Measurements from ENCODE around the gene GHDC. TPM values are rescaled to one million over a fixed set of nuclear protein-coding genes. Genes with fewer than 3 reads are reported as not detected.
"Not testable (repeated sequence)": the region's sequence is repeated elsewhere in the genome, so short reads cannot be mapped to it uniquely, and the experiment has no call there.

Gene GHDC
- total RNA-seq, 2 donors from 2014 or later = 10.4 to 11.7 TPM

DNA sequence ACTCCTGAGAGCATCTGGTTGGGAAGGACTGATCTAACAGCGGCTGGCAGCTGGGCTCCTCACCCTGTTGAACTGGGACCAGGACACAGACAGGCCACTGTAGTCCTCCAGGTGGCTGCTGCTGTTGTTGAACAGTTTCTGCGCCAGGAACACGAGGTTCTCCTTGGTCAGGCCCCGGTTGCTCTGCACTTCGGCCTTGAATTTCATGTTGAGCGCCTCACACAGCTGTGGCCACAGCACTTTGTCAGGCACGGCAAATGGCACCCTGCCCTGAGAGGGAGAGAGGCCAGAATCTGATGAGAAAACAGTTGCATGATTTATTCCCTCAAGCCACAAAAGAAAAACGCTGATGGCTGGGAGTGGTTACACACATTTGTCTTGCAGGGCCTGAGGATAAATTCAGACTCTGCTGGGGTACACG, 17.6 kb upstream of the GHDC start:
- ATAC-seq (peak; percentile 89 to 91), DNase-seq (peak; percentile 58)
- intact Hi-C loops (cut with DNase I) = not testable (repeated sequence)

DNA sequence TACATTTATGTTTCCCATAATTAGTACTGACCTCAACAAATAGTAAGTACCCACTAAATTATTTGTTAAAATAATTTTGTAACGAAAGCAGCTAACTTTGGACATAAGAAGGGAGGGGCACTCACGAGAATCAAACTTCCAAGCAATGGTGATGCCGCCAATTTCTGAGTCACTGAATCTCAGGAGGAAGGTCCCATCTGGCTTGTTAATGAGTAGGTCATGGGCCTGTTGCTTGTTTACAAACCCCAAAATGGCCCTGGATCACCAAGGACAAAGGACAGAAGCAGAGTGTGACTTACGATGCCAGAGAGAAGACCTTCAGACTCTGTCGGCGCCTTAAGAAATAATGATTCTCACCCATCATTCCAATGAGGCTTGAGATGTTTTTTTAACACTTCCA, 15.8 kb upstream of the GHDC start:
- DNase-seq (no peak), ATAC-seq (no peak)
- intact Hi-C loops (cut with DNase I) = no loop called here

DNA sequence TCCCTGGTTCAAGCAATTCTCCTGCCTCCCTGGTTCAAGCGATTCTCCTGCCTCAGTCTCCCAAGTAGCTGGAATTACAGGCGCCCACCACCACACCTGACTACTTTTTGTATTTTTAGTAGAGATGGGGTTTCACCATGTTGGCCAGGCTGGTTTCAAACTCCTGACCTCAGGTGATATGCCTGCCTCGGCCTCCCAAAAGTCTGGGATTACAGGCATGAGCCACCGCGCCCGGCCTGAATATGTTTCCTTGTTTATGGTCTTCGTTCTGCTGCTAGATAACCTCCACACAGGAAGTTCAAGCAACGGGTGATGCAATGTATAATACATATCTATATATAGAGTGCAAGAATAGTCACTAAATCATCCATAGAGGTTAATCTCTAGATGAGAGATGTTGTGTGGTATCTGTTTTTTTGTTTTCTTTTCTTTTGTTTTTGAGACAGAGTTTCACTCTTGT, 11.9 kb upstream of the GHDC start:
- intact Hi-C loops (cut with DNase I); DNase-seq; ATAC-seq: not testable (repeated sequence)

DNA sequence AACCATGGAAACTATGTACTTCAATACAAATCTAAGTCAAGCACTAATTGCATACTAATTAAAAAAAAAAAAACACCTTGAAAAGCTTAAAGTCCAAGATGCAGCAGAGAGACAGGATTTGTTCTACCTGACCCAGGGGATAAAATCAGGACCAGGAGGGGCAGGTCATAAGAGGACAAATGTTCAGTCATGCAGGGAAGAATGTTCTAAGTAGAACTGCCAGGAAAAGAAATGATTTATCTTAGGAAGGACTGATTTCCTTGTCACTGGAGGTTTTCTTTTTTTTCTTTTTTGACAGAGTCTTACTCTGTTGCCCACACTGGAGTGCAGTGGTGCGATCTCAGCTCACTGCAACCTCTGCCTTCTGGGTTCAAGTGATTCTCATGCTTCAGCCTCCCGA, 9.1 kb upstream of the GHDC start:
- intact Hi-C loops (cut with DNase I) = no loop called here
- no peak for ATAC-seq

DNA sequence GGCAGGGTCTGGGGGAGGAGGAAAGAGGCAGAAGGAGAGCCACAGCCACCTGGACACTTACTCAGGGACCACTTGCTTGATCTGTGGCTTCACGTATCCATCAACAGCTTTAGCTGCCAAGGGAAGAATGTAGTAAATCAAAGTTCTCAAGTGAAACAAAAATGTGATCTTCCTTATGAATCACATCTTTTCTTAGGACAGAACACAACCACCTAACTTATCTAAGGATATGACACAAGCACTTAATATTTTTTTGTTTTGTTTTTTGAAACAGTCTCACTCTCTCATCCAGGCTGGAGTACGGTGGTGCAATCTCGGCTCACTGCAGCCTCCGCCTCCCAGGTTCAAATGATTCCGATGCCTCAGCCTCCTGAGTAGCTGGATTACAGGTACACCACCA, 8.4 kb upstream of the GHDC start:
- intact Hi-C loops (cut with DNase I) = no loop called here
- no peak for DNase-seq
- no peak for ATAC-seq

More for the DNA sequence above, 9.1 kb upstream of the GHDC start:
- no peak for DNase-seq

DNA sequence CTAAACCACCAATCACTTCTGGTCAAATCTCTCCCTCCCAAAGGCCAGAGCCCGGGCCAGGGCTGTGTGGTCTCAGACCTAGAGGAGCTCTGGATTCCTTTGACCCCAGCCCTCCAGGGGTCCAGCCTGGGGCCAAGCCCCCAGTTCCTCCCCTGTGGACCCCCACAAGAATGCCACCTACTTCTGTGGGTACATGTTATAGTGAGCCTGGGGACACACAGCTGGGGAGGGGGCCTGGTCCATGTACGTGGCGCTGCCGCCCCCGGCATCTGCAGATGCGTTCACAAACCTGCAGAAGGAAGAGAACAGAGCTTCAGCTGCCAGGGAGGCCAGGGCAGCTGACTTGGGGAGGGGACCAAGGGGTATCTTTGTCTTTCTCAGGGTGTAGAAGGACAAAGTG, 7.9 kb upstream of the GHDC start:
- intact Hi-C loops (cut with DNase I) = no loop called here
- ATAC-seq (no peak), DNase-seq (no peak)

DNA sequence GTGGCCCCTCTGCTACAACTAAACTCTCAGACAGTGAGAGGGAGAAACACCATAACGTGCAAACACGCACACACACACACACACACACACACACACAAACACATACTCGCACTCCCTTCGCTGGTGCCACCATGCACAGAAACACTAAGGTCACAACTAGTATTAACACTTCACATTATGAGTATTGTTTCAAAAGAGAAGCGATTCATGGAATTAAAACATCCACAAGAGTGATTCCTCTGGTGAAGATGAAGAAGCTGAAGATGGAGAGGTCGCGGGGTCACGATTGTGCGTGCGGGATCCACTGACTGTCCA, 7.1 kb upstream of the GHDC start:
- no peak for ATAC-seq
- DNase-seq = no peak
- intact Hi-C loops (cut with DNase I) = no loop called here

DNA sequence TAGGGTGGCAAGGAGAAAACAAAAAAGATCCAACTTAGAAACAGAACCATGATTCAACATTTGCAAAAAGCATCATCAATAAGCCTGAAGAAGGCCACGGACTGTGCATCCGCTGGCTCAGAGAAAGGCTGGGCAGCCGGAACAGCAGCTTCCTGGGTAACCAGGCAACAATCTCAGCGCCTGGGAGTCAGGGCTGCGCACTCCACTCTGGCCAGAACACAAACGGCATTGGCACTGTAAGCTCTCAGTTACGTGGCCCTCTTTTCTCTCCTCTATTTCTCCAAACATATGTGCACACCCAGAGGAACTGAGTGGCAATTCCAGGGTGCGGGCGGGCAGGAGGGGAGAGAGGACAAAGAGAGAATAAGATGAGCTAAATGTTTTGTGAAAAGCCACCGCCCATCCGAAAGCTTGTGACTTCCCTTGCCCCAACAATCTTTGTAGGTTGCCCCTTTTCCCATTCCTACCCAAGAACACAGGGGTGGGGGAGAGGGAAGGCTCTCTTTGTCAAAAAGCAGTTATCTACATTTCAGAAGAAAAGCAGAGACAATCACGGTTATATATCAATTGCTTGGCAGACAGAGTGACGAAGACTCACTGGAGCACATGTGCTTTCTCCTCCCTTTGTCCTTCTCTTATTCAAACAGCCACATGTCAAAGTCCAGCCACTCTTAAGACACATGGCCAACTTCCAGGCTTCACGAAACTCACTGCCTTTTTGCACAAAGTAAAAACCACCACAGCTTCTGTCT, 6.6 kb upstream of the GHDC start:
- intact Hi-C loops (cut with DNase I) = no loop called here
- DNase-seq (peak; percentile 77), ATAC-seq (peak; percentile 91 to 94)

DNA sequence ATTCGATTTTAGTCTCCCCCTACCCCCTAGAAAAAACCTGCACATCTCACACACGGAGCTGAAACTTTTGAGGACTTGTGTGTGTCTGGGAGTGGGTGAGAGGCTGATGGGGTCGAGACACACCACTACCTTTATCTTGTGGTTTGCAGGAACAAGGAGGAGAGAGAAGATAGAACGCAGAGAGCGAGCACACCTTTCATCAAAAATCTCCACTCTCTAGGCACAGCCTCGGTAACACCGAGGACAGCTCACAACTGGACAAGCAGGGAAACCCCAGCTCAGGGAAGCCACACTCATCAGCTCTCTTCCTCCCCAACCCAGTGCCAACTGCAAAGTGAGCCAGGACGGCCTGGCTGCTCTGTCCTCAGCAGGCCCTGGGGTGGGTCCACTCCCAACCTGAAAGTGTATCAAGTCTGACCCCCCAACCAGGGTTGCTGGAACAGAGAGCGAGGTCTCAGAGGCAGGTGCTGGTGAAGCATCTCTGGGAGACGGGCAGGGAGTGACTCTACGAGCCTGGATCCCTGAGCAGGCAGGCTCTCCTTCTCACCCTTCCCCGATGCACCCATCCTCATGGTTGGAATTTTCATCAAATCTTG, 5.2 kb upstream of the GHDC start:
- intact Hi-C loops (cut with DNase I) = no loop called here
- DNase-seq (no peak), ATAC-seq (no peak)

DNA sequence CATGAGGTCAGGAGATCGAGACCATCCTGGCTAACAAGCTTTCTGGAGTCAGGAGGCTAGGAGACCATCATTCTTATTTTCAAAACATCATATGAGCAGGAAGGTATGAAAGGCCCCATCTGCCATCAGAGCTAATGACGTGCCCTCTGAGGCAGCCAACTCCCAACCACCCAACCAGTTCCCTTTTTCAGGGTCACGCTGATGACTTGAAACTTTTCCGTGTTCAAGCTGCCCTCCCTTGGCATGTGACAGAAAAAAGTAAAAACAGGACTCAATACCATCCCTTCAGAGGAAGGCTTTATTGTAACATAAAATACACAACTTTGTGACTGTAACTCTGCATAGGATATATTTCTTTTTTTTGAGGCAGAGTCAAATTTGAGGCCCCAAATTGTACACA, 4.6 kb upstream of the GHDC start:
- no peak for ATAC-seq
- intact Hi-C loops (cut with DNase I) = no loop called here
- DNase-seq = no peak

DNA sequence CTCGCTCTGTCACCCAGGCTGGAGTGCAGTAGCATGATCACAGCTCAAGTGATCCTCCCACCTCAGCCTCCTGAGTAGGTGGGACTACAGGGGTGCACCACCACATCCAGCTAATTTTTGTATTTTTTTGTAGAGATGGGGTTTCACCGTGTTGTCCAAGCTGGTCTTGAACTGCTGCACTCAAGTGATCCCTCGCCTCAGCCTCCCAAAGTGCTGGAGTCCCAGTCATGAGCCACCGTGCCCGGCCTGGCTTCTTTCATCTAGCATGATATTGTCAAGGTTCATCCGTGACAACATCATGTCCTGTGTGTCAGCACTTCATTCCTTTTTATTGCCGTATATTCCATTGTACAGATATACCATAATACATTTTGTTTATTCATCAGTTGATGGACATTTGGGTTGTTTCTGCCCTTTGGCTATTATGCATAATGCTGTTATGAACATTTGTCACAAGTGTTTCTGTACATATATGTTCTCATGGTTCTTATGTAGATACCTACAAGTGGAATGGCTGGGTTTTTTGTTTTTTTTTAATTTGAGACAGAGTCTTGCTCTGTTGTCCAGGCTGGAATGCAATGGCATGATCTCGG, 3.4 kb upstream of the GHDC start:
- DNase-seq (no peak), ATAC-seq (no peak)
- intact Hi-C loops (cut with DNase I) = no loop called here

DNA sequence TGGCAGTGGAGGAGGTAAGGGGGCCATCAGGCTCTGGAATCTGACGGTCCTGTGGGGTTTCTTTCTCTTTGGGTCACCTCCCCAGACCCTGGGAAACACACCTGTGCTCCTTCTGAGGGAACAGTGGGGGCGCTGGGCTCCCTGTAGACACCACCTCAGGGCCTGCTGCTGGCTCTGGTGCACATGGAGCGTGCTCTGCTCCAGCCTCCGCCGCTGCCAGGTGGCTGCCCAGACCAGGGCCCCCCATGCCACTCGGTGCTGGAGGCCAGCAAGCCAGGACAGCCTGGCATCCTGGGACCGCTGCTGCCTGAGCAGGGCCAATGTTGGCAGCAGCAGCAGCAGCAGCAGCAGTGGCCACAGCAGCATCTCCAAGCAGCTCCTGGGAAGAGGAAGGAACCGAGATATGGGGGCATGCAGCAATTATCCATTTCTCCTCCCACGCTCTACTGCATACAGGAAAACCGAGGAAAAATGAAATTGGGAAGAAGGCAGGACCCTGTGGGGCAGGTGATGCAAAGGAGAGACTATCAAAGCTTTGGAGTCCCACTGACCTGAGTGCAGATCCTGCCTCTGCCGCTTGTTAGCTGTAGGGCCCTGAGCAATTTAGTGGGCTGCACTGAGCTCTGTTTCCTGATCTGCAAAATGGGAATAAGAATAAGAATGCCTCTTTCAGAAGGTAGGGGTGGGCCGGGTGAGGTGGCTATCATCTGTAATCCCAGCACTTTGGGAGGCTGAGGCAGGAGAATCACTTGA, 902 bp downstream of the GHDC start:
- intact Hi-C loops (cut with DNase I) = no loop called here
- ATAC-seq (no peak), DNase-seq (no peak)

DNA sequence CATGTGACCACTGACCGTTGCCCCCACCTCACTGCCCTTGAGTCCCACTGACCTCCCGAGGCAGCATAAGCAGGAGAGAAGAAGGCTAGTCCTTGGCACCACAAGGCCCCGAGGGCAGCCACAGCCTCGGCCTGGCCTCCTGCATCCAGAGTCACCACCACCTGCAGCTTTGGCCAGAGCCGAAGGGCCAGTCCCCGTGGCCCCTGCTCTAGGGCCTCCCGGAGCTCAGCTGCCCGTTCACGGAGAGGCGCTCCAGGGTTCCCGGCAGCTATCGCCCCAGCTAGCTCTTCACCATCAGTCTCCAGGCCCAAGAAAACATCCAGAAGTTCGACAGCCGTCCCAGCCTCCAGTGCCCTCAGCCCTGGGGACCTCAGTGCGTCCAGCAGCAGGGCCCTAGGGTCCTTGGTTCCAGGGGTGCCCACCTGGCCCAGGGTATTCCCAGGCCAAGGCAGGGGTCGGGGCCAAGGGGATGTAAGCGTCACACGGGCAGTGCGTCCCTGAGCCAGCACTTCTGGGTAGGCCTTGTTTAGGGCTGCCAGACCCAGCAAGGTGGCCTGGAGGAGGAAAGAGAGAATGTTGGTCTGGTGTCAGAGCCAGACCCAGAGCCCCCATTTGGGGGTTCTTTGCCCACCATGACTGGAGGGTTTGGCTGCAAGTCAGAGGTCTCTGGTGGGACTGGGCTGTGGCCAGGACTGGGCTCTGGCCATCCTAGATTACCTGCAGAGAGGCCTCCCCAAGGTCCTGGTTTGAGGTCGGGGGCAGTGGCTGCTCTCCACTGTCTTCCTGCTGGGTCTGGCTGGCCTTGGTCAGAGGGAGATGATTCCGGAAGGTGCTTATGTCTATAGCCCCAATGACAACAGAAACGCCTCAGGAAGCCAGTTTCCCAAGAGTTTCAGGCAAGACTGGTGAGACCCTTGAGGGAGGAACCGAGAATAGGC, 1.8 kb downstream of the GHDC start:
- ATAC-seq = no peak
- DNase-seq = no peak
- intact Hi-C loops (cut with DNase I) = no loop called here

DNA sequence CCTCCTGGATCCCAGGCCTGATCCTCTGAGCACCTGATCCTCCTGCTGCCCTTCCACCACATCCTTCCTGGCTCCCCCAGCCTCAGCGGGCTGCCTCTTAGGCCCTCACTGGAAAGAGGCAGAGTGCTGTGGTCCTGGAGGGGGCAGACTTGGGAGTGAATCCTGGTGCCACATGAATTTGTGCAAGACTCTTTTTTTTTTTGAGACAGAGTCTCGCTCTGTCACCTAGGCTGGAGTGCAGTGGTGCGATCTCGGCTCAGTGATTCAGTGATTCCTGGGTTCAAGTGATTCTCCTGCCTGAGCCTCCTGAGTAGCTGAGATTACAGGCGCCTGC, 3.1 kb downstream of the GHDC start:
- intact Hi-C loops (cut with DNase I) = no loop called here
- ATAC-seq (no peak), DNase-seq (no peak)

DNA sequence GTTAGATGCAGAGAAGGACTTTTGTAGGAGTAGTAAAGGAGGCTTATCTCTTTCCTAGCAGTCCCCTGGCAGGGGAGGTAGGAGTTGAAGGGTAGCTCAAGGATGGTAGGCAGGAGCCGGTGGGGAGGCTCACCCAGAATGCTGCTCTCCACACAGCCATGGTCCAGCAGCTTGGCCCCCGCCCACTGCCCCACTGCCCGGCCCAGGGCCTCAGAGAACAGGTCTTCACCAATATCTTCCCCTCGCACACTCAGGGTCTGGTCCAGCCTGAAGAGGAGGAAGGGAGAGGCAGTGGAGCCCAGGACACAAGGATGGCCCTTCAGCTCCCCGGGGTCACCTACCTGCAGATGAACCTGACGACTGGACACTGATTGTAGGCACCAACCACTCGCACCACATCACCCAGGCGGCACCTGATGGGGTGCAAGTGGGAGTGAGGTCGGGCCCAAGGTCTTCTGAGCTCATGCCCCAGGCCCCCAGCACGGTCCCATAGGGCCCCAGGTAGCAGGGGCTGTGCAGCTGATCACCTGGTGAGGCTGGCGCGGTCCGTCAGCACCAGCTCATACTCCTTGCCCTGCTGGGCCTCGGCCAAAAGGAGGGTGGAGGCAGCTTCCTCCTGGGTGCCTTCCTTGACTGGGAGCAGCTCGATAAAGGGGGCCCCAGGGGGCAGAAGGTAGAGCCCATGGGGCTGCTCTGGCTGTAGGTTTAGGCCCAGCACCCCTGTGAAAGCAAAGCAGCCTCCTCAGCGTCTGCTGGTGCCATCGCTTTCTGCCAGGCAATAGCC, 3.6 kb downstream of the GHDC start:
- no peak for DNase-seq
- intact Hi-C loops (cut with DNase I) = no loop called here

DNA sequence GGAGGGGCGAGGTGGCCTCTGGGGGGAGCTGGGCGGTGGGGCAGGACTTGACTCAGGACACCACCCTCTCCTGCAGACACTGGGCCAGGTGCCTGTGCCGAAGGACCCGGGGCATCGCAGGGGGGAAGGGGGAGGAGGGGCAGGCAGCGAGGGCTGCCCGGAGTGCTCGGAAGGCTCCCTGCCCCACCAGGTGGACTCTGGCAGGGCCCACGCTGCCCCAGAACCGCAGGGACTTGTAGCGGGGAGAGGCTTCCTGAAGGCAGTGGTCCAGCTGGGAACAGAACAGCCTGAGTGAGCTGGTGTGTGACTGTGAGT, 4.7 kb downstream of the GHDC start:
- intact Hi-C loops (cut with DNase I) = no loop called here
- ATAC-seq (no peak), DNase-seq (no peak)

More for the DNA sequence above, 3.6 kb downstream of the GHDC start:
- no peak for ATAC-seq

DNA sequence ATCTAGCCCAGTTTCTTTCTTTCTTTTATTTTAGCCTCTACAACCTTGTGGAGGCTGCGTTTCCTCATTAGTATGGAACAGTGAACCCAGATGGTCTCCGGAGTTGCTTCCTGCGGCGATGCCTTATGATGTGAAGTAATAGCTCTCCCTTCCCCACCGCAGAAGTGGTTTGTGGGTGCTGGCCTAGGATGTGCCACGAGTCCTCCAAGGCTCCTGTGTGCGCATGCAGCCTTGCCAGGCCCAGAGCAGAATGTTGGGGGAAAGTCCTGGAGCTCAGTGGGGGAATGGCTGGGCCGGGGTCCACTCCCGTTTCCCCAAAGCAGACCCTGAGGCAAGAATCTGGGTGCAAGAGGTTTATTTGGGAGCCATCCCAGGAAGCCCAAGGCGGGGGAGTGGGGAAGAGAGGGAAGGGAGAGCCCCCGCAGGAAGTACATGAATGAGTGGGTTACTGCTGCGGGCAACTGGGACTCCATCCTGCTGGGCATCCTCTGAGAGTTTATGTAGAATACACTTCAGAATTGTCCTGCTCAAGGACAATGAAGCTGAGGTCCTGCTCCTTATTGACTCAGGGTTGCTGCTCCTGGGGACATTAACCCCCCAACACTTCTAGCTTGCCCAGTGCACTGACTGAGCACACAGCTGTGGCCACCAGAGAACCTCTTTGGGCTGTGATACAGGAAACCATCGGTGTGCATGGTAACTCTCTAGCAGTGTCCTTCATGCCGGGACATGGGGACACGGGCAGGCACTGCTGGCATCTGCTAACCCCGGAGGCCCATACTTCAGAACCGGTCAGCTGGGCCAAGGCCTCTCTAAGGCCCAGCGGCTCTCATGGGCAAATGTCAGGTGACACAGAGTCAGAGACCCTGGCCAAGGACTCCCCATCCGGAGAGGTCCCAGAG, 5.3 kb downstream of the GHDC start:
- ATAC-seq = no peak
- no peak for DNase-seq
- intact Hi-C loops (cut with DNase I) = no loop called here

DNA sequence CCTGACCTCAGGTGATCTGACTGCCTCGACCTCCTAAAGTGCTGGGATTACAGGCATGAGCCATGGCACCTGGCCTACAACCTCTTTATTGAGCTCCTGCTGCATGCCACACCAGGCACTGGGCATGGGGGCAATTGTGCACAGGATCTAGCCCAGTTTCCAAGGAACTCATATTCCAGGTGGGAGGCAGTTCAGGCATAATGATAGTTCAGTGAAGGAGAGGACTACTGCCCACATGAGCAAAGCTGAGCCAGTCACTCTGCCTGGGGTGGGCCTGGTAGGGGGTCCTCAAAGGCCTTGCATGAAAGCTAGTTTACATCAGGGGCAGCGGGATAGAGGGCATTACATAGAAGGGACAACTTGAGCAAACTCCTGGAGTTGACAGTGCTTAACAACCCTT, 6.5 kb downstream of the GHDC start:
- ATAC-seq = no peak
- intact Hi-C loops (cut with DNase I) = no loop called here

More for the DNA sequence above, 6.5 kb downstream of the GHDC start:
- no peak for DNase-seq
